Anterior cingulate cortex (tissue), 58 donors: ENCODE results near the gene TAF15.

ENCODE experiments used
- DNase-seq, 58 donors: peaks; one replicate each; lab custom pipeline; 2025; lab: John Stamatoyannopoulos, UW

TAF15 gene

GRCh38 chr17:35867574-35867973 lies 58.3 kb downstream of the TAF15 start:
- no peak for DNase-seq

DNA sequence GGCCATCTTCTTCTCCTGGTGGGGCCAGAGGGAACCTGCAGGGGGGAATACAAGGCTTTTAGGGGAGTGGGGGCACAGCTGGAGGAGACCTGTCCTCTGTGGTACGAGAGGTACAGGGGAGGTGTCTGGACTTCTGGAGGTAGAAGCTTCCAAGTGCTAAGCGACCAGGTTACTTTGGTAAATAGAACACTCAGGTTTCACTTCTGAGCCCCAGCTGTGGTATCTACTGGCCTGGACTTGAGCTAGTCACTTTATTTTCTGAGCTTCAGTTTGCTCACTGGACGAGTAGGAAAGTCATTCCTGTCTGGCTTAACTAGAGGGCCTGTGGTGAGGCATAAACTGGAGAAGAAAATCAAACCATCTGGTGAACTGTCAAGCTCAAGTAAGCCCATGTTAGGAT lies 59.5 kb downstream of the TAF15 start, which contains the start of gene HEATR9:
Gene HEATR9 (minus strand): TSS at position 155 of the 400 bp plus-strand sequence. CDS start 149 bp downstream, at position 6.
- no peak for DNase-seq

- peak in 1 of 58 donors; percentile 0 for DNase-seq
These were observed 61.9 kb downstream of the TAF15 start for GRCh38 chr17:35870906-35871819.

- DNase-seq, result no peak
These were observed 63.1 kb downstream of the TAF15 start for GRCh38 chr17:35872196-35872980.

DNA sequence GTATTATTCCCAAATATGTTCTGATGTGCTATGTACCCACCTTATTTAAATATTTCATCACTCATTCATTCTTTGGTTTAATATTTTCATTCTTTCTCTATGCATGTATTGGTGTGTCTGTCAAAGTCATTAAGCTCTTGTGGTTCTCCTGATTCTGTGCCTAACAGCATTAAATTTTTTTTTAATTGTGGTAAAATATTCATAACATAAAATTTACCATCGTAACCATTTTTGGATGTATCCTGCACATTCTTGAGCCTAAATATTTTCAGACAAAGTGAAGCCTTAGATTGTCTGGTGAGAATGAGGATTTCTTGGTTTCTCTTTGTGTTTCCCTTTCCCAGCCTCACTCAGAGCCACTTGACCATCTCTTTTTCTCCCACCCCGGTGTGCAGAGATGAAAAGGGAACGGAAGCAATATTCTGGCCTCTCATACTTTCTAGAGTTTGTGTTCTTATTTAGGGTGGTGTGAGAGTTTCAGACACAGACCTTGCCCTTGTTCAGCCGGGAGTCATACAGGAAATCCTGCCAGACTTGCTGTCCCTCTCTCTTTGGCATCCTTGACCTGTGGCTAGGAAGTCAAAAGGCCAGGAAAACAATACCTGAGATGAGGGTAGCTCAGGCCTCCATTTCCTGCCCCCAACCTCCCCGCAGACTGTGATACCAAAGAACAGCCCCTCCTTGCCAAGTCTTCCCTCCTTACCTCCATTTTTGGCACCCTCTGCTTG lies 66.0 kb downstream of the TAF15 start:
- DNase-seq, result no peak

DNA sequence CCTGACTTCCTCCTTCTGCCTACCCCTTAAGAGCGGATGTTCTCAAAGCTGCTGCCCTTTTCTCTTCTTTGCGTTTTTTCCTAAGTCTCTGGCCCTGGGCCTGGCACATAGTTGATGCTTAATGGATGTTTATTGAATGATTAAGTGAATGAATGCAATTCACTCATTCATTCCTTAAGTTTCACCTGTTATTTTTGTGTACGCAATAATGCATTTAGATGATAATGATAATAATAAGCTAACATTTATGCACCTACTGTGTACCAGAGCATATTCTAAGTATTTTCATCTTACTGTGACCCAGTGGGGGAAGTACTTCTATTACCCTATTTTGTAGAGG lies 66.5 kb downstream of the TAF15 start:
- DNase-seq, result no peak

- no peak for DNase-seq
These were observed 67.2 kb downstream of the TAF15 start for GRCh38 chr17:35876534-35876933.

DNA sequence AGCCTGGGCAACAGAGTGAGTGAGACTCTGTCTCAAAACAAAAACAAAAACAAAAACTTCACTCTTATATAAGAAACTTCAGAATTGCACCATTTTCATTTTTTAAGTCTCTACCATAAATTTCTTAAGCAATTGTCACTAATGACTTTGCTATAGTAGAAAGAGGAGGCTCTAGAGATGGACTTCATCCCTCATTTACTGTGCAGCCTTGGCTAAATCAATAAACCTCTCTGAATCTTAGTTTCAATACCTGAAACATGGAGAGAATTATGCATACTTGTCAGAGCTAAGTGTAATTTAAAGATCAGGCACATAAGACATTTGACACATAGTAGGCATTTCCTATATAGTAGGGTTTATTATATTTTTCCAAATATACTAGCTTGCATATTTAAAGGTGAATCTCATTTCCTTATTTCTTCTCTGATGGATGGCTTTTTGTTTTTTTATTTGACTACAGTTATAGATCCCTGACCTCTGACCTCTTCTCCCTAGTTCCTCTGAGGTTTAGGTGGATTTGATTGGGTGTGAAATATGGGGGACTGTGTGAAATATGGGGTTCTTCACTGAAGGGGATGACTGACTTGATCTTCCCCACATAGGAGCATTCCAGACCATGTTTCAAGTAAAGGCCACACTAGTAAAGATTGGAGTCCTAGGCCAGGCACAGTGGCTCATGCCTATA lies 68.2 kb downstream of the TAF15 start:
- no peak for DNase-seq

DNA sequence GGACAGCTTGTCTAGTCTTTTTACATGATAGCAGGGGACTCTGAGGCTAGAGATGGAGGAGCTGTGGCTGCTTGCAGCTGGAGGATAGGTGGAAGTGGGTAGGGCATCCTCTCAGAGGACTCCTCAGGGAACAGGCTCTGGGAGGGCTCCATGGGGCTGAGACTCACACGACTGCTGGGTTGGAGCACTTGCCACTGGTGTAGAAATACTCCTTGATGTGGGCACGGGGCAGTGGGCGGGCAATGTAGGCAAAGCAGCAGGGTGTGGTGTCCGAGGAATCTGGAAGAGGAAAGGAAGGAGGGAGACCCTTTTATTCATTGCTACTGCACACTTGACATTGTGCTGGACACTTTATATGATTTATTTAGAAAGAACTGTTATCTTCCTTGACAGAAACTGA lies 69.1 kb downstream of the TAF15 start:
- no peak for DNase-seq

DNA sequence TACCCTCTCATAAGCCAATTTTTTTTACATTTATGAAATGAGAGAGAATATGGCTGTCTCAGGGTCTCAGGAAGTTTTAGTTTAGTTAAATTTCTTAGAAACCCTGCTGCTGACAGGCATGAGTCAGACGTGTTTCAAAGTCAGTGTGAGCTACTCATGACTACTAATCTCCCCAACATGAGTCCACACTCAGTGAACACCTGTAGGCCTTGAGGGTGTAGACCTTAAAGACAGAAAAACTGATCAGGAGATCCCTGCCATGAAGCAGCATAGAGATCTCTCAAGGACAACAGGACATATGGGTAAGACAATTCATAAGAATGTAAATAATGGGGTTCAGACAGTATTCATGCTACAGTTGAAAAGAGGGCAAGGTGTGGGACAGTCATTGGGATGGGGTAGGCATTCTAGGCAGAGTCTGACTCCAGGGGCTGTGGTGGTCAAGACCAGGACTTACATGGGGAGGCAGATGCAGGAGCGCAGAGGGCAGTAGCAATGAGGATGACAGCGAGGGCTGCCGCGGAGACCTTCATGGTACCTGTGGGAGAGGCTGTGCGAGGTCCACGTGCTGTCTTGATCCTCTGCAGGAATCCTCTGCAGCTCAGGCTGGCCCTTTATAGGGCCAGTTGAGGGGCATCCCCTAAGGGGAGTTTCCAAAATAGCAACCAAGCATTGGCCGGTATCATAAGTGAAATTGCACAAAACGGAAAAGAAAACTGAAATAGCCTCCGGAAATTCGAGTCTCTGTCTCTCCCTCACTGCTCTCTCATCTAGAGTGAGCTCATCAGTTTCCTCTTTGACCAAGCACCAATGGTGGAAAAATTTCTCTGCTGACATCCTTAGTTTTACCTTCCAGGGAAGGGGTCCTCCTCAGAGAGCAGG lies 70.7 kb downstream of the TAF15 start, which contains the start of gene CCL5:
Gene CCL5 (minus strand): TSS at position 588 of the 882 bp plus-strand sequence.
- DNase-seq, result no peak

DNA sequence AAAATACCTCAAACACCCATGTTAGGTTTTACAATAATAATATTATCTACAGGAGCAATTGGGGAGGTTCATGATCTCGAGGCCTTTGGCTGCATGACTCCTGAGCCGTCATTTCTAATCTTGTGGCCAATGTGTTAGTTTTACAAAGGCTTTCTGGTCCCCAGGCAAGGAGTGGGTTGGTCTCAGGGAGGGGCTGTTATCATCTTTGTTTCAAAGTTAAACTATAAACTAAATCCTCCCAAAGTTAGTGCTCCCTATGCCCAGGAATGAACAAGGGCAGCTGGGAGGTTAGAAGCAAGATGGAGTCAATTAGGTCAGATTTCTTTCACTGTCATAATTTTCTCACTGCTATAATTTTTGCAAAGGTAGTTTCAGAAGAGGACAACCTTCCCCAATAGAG lies 80.0 kb downstream of the TAF15 start:
- no peak for DNase-seq

DNA sequence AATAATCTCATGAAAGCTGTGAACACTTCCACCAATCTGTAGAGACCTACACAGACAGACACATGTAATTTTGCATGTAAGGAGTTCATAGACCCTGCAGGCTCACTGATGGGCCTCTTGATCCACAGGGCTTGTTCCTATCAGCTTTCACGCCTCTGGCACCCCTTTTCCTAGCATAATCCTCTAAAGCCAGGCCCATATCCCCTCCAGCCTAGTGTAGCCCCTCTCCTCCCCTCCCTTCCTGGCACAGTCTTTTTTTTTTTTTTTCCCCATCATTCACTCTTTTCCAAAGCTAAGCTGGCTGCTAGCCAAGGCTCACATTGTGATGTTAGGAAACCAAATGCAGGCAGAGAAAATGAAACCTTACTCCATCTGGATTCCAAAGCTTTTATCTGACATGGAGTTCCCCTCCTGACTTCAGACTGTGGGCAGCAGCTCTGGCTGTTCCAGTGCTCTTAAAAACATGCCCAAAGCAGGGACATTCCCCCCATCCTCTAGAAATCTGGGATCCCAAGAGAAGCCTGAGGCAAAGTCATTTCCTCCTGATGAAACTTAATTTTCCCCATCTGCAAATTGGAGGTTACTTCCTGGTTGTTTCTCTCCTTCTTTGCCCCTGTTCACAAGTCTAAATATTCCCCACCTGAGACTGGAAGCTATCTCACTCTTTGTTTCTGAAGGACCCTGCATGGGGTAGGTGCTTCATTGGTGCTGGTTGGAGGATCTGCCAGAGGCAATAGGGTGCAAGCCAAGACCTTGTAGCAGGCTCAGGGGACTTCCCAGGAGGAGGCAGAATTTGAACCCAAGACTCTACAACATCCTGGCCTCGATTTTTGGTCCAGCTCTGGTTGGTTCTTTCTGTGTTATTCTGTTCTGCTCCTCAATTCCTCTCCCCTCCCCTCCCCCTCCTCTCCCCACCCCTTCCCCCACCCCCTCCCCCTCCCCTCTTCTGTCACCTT lies 80.8 kb downstream of the TAF15 start:
- DNase-seq, result peak in 15 of 58 donors; percentile 0 to 32 (median 5)

GRCh38 chr17:35890774-35891155 lies 81.5 kb downstream of the TAF15 start:
- DNase-seq, result no peak

- DNase-seq, result no peak
These were observed 82.0 kb downstream of the TAF15 start for GRCh38 chr17:35891269-35891668.

- DNase-seq, result no peak
These were observed 83.1 kb downstream of the TAF15 start for GRCh38 chr17:35892091-35893035.

- no peak for DNase-seq
These were observed 84.5 kb downstream of the TAF15 start for GRCh38 chr17:35893751-35894150.

DNA sequence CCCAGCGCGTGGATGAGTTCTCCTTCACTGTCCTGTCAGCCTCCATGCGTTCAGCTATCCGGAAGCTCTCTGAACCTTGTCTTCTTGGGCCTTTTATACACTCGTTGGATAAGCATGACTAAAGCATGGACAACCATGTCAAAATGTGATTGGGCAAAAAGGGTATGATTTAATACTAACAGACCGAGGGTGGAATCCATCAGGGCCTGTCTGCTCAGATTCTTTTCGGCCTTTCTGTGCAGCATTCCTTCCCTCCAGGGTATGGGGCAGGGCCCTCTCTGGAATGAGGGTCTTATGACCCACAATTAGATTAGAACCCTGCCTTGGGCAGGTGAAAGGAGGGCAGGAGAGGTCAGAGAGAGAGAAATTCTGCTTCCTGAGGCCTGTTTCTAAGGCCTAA lies 84.9 kb downstream of the TAF15 start:
- no peak for DNase-seq
